ENCODE results near the gene TM9SF3.

The TM9SF3 gene

GRCh38 chr10:96591946-96592345, 5.1 kb upstream of the TM9SF3 start:
- TF ChIP-seq EZH2phosphoT487 (conservative IDR thresholded peaks at IDR 0.05; ENCODE audit: low read length): no peak
- TF ChIP-seq CTCF (IDR thresholded peaks at IDR 0.05; ENCODE audit: insufficient read depth, low read length, poor library complexity, severe bottlenecking): no peak
- Histone ChIP-seq H3K27ac (ENCODE audit: low read depth, low read length) (no peak overlapping the region), H3K36me3 (ENCODE audit: low read length) (peaks cover 40% of the 10 kb centered on the region), H3K9ac (ENCODE audit: low read length) (no peak overlapping the region), H3K9me2 (replicated peaks; ENCODE audit: insufficient read depth, low read length) (no peaks in the 10 kb centered on the region), H2AFZ (ENCODE audit: low read depth, low read length, severe bottlenecking) (no peak overlapping the region), H3K4me3 (ENCODE audit: insufficient read depth, low read length, poor library complexity, severe bottlenecking) (no peak overlapping the region), H3F3A (ENCODE audit: insufficient read depth) (peaks cover 79% of the 10 kb centered on the region), H4K20me1 (ENCODE audit: low read depth, low read length) (no peaks in the 10 kb centered on the region; the same call in 1 of the 2 replicates), H3K9me3 (ENCODE audit: insufficient read depth, low read length) (no peaks in the 10 kb centered on the region), H3K4me2 (ENCODE audit: low read depth, low read length, poor library complexity, severe bottlenecking) (no peak overlapping the region), H3K79me2 (ENCODE audit: insufficient read depth, low read length) (no peaks in the 10 kb centered on the region; the same call in 1 of the 2 replicates), H3K27me3 (ENCODE audit: low read length) (no peaks in the 10 kb centered on the region)

- no peak overlapping the region for H2AFZ ChIP-seq (ENCODE audit: low read depth, low read length, severe bottlenecking)
- no peaks in the 10 kb centered on the region for H3K9me2 ChIP-seq (replicated peaks; ENCODE audit: insufficient read depth, low read length)
- peaks cover 65% of the 10 kb centered on the region for H3F3A ChIP-seq (ENCODE audit: insufficient read depth)
- TF ChIP-seq CTCF (IDR thresholded peaks at IDR 0.05; ENCODE audit: insufficient read depth, low read length, poor library complexity, severe bottlenecking) (no peak), EZH2phosphoT487 (conservative IDR thresholded peaks at IDR 0.05; ENCODE audit: low read length) (no peak)
- H4K20me1 ChIP-seq (ENCODE audit: low read depth, low read length): peaks cover 5% of the 10 kb centered on the region; the same call in 1 of the 2 replicates
- H3K27me3 ChIP-seq (ENCODE audit: low read length): no peaks in the 10 kb centered on the region
- H3K4me3 ChIP-seq (ENCODE audit: insufficient read depth, low read length, poor library complexity, severe bottlenecking): no peak overlapping the region
- peaks cover 13% of the 10 kb centered on the region for H3K36me3 ChIP-seq (ENCODE audit: low read length)
- no peak overlapping the region for H3K9ac ChIP-seq (ENCODE audit: low read length)
- peaks cover 28% of the 10 kb centered on the region for H3K79me2 ChIP-seq (ENCODE audit: insufficient read depth, low read length)
- H3K27ac ChIP-seq (ENCODE audit: low read depth, low read length): peak overlapping the region; percentile 2; the same call in 1 of the 2 replicates
- H3K4me2 ChIP-seq (ENCODE audit: low read depth, low read length, poor library complexity, severe bottlenecking): peak overlapping the region; percentile 99
- no peaks in the 10 kb centered on the region for H3K9me3 ChIP-seq (ENCODE audit: insufficient read depth, low read length)
These were observed 2.0 kb upstream of the TM9SF3 start for GRCh38 chr10:96588616-96589419.

- peaks cover 6% of the 10 kb centered on the region; the same call in 1 of the 2 replicates for H3K36me3 ChIP-seq (ENCODE audit: low read length)
- peak overlapping the region; percentile 69 for H2AFZ ChIP-seq (ENCODE audit: low read depth, low read length, severe bottlenecking)
- H3K4me3 ChIP-seq (ENCODE audit: insufficient read depth, low read length, poor library complexity, severe bottlenecking): peak overlapping the region; percentile 81
- peak overlapping the region; percentile 99 for H3K4me2 ChIP-seq (ENCODE audit: low read depth, low read length, poor library complexity, severe bottlenecking)
- H3K27me3 ChIP-seq (ENCODE audit: low read length): no peaks in the 10 kb centered on the region
- H3K9me3 ChIP-seq (ENCODE audit: insufficient read depth, low read length): no peaks in the 10 kb centered on the region
- H4K20me1 ChIP-seq (ENCODE audit: low read depth, low read length): peaks cover 5% of the 10 kb centered on the region; the same call in 1 of the 2 replicates
- no peaks in the 10 kb centered on the region for H3K9me2 ChIP-seq (replicated peaks; ENCODE audit: insufficient read depth, low read length)
- peak overlapping the region; percentile 91 for H3K9ac ChIP-seq (ENCODE audit: low read length)
- peak overlapping the region; percentile 85 for H3K27ac ChIP-seq (ENCODE audit: low read depth, low read length)
- H3K79me2 ChIP-seq (ENCODE audit: insufficient read depth, low read length): peaks cover 35% of the 10 kb centered on the region
- TF ChIP-seq EZH2phosphoT487 (conservative IDR thresholded peaks at IDR 0.05; ENCODE audit: low read length) (no peak), CTCF (IDR thresholded peaks at IDR 0.05; ENCODE audit: insufficient read depth, low read length, poor library complexity, severe bottlenecking) (no peak)
- H3F3A ChIP-seq (ENCODE audit: insufficient read depth): peaks cover 58% of the 10 kb centered on the region
These were observed 1.3 kb upstream of the TM9SF3 start for GRCh38 chr10:96588060-96588554.
